ENCODE measurements around the gene OR10G8. TPM values are rescaled to one million over a fixed set of nuclear protein-coding genes. Genes with fewer than 3 reads are reported as not detected.

Gene OR10G8
- total RNA-seq, 1 experiment from 2014 or later, result not detected

GRCh38 chr11:124078591-124078990 lies 52.0 kb downstream of the OR10G8 start:
- no peak overlapping the region for H2AFZ ChIP-seq (ENCODE audit: low read depth, low read length, poor library complexity, severe bottlenecking)
- H3K27ac ChIP-seq (ENCODE audit: low read depth, low read length), result no peak overlapping the region
- H3K27me3 ChIP-seq (ENCODE audit: insufficient read depth, low read length), result peaks cover 48% of the 10 kb centered on the region
- no peak for ATAC-seq
- H3K4me1 ChIP-seq (ENCODE audit: control insufficient read depth in 1 of 2, insufficient read depth in 2 of 2, low read length in 2 of 2), result no peaks in the 10 kb centered on the region
- ChIA-PET RAD21 (ENCODE audit: low non-redundant PET in 1 of 2, low total read pairs in 2 of 2, uncharacterized antibody in 2 of 2, unreplicated experiment in 2 of 2) (no interaction called here), POLR2A (no interaction called here), CTCF (no interaction called here)
- no peak overlapping the region for H3K4me2 ChIP-seq (ENCODE audit: low read length)
- intact Hi-C loops (cut with micrococcal nuclease), result no loop called here
- no peak overlapping the region for H3K4me3 ChIP-seq (replicated peaks in 1 of 2; ENCODE audit: low read depth in 1 of 2, low read length in 2 of 2)
- H3K9me3 ChIP-seq (ENCODE audit: control insufficient read depth in 1 of 2, insufficient read depth in 1 of 2, low read depth in 1 of 2, low read length in 2 of 2), result no peaks in the 10 kb centered on the region
- H3K79me2 ChIP-seq (ENCODE audit: insufficient read depth, low read length), result no peaks in the 10 kb centered on the region
- no peak for TF ChIP-seq SRF (IDR thresholded peaks at IDR 0.05; ENCODE audit: low read depth)
- no peak for TF ChIP-seq JUND (IDR thresholded peaks at IDR 0.05)
- no peak for TF ChIP-seq SP1 (IDR thresholded peaks at IDR 0.05; ENCODE audit: low read depth)
- TF ChIP-seq EGR1 (IDR thresholded peaks at IDR 0.05; ENCODE audit: low read depth), result no peak
- no peak for TF ChIP-seq RAD21 (IDR thresholded peaks at IDR 0.05; ENCODE audit: low read depth)
- no peak for TF ChIP-seq YY1 (IDR thresholded peaks at IDR 0.05; ENCODE audit: extremely low read depth, insufficient replicate concordance, low read depth, low read length)
- H3K9ac ChIP-seq (ENCODE audit: low read length), result no peak overlapping the region
- BruUV-seq (replicated peaks), result no TSS peak
- H3K36me3 ChIP-seq (ENCODE audit: control insufficient read depth in 1 of 2, insufficient read depth in 2 of 2, low read length in 2 of 2), result no peaks in the 10 kb centered on the region
- no peak for DNase-seq (ENCODE audit: low read depth, low spot score)
- peaks cover 4% of the 10 kb centered on the region; the same call in 1 of the 2 replicates for H4K20me1 ChIP-seq (ENCODE audit: insufficient read depth)
- H3K9me2 ChIP-seq (ENCODE audit: insufficient read depth), result no peaks in the 10 kb centered on the region

- Histone ChIP-seq H3K4me2 (ENCODE audit: low read length) (no peak overlapping the region), H3K27ac (ENCODE audit: low read depth, low read length) (no peak overlapping the region), H3K79me2 (ENCODE audit: insufficient read depth, low read length) (no peaks in the 10 kb centered on the region), H3K4me3 (replicated peaks in 1 of 2; ENCODE audit: low read depth in 1 of 2, low read length in 2 of 2) (no peak overlapping the region), H3K9ac (ENCODE audit: low read length) (no peak overlapping the region), H3K9me2 (ENCODE audit: insufficient read depth) (no peaks in the 10 kb centered on the region), H2AFZ (ENCODE audit: low read depth, low read length, poor library complexity, severe bottlenecking) (no peak overlapping the region), H3K4me1 (ENCODE audit: control insufficient read depth in 1 of 2, insufficient read depth in 2 of 2, low read length in 2 of 2) (no peaks in the 10 kb centered on the region), H4K20me1 (ENCODE audit: insufficient read depth) (peaks cover 4% of the 10 kb centered on the region; the same call in 1 of the 2 replicates), H3K36me3 (ENCODE audit: control insufficient read depth in 1 of 2, insufficient read depth in 2 of 2, low read length in 2 of 2) (no peaks in the 10 kb centered on the region), H3K27me3 (ENCODE audit: insufficient read depth, low read length) (peaks cover 56% of the 10 kb centered on the region), H3K9me3 (ENCODE audit: control insufficient read depth in 1 of 2, insufficient read depth in 1 of 2, low read depth in 1 of 2, low read length in 2 of 2) (no peaks in the 10 kb centered on the region)
- intact Hi-C loops (cut with micrococcal nuclease), result no loop called here
- ATAC-seq, result no peak
- DNase-seq (ENCODE audit: low read depth, low spot score), result no peak
- no TSS peak for BruUV-seq (replicated peaks)
- POLR2A ChIA-PET, result no interaction called here
- CTCF ChIA-PET, result interaction anchor here (0.6 to 2.0 kb wide), 2 partner anchors 8 to 27 kb away, joined by 3 to 10 read pairs; no protein-coding TSS in a partner anchor
- RAD21 ChIA-PET (ENCODE audit: low non-redundant PET in 1 of 2, low total read pairs in 2 of 2, uncharacterized antibody in 2 of 2, unreplicated experiment in 2 of 2), result no interaction called here
- TF ChIP-seq ELF1 (IDR thresholded peaks at IDR 0.05; ENCODE audit: borderline replicate concordance, low read depth) (no peak), SIN3A (IDR thresholded peaks at IDR 0.05; ENCODE audit: low read depth) (no peak), YY1 (IDR thresholded peaks at IDR 0.05; ENCODE audit: extremely low read depth, insufficient replicate concordance, low read depth, low read length) (no peak), REST (IDR thresholded peaks at IDR 0.05; ENCODE audit: low read depth) (no peak), ATF3 (IDR thresholded peaks at IDR 0.05) (no peak), JUND (IDR thresholded peaks at IDR 0.05) (no peak), SRF (IDR thresholded peaks at IDR 0.05; ENCODE audit: low read depth) (no peak), EZH2phosphoT487 (IDR thresholded peaks at IDR 0.05; ENCODE audit: borderline replicate concordance) (no peak), TCF7L2 (IDR thresholded peaks at IDR 0.05; ENCODE audit: borderline replicate concordance, extremely low read depth, insufficient read depth, insufficient read length) (no peak), CBX3 (IDR thresholded peaks at IDR 0.05; ENCODE audit: low read depth) (no peak), MAX (IDR thresholded peaks at IDR 0.05) (no peak)
Measured at GRCh38 chr11:124079631-124080326, 53.2 kb downstream of the OR10G8 start.
